GM21390 (cell line): ENCODE measurements around the gene H1-8.
"Not testable (repeated sequence)": the region's sequence is repeated elsewhere in the genome, so short reads cannot be mapped to it uniquely, and the experiment has no call there.

Source experiments
- ATAC-seq: cut with Tn5 transposase; IDR thresholded peaks from one replicate; pipeline ENCODE4 v1.9.1; 2021; ENCODE audit not compliant: unreplicated experiment

Gene H1-8

GRCh38 chr3:129531699-129532098, 11.3 kb upstream of the H1-8 start:
- ATAC-seq, result no peak

GRCh38 chr3:129532261-129532660, 10.7 kb upstream of the H1-8 start:
- no peak for ATAC-seq

GRCh38 chr3:129533406-129533805, 9.6 kb upstream of the H1-8 start:
- no peak for ATAC-seq

GRCh38 chr3:129534428-129535027, 8.4 kb upstream of the H1-8 start:
- no peak for ATAC-seq

- ATAC-seq, result no peak
Observed at GRCh38 chr3:129535075-129535474, 7.9 kb upstream of the H1-8 start.

GRCh38 chr3:129536374-129536667, 6.7 kb upstream of the H1-8 start:
- no peak for ATAC-seq

- no peak for ATAC-seq
Observed at GRCh38 chr3:129536804-129537203, 6.2 kb upstream of the H1-8 start.

- ATAC-seq, result no peak
Observed at GRCh38 chr3:129539206-129539605, 3.8 kb upstream of the H1-8 start.

GRCh38 chr3:129540776-129541516, 2.0 kb upstream of the H1-8 start:
- no peak for ATAC-seq

- ATAC-seq, result no peak
Observed at GRCh38 chr3:129542747-129543146, 228 bp upstream of the H1-8 start.

GRCh38 chr3:129543999-129544398, 1.0 kb downstream of the H1-8 start:
- no peak for ATAC-seq

- ATAC-seq, result not testable (repeated sequence)
Observed at GRCh38 chr3:129545951-129546350, 3.0 kb downstream of the H1-8 start.

- ATAC-seq, result no peak
Observed at GRCh38 chr3:129547241-129547640, 4.3 kb downstream of the H1-8 start.

- no peak for ATAC-seq
Observed at GRCh38 chr3:129548104-129548965, 5.4 kb downstream of the H1-8 start.

- no peak for ATAC-seq
Observed at GRCh38 chr3:129549006-129549800, 6.2 kb downstream of the H1-8 start.

GRCh38 chr3:129549805-129550204, 6.8 kb downstream of the H1-8 start:
- no peak for ATAC-seq

- ATAC-seq, result no peak
Observed at GRCh38 chr3:129552287-129553050, 9.5 kb downstream of the H1-8 start.

- ATAC-seq, result no peak
Observed at GRCh38 chr3:129553171-129553570, 10.2 kb downstream of the H1-8 start.

- ATAC-seq, result no peak
Observed at GRCh38 chr3:129553719-129554118, 10.7 kb downstream of the H1-8 start.

GRCh38 chr3:129554356-129555152, 11.6 kb downstream of the H1-8 start:
- ATAC-seq, result no peak
